GM19438 (cell line): ENCODE data around the gene SIRPA.

ENCODE experiments used
- ATAC-seq: cut with Tn5 transposase; IDR thresholded peaks from one replicate; pipeline ENCODE4 v1.9.1; 2021; ENCODE audit warnings: low read depth; ENCODE audit not compliant: unreplicated experiment

The SIRPA gene

DNA sequence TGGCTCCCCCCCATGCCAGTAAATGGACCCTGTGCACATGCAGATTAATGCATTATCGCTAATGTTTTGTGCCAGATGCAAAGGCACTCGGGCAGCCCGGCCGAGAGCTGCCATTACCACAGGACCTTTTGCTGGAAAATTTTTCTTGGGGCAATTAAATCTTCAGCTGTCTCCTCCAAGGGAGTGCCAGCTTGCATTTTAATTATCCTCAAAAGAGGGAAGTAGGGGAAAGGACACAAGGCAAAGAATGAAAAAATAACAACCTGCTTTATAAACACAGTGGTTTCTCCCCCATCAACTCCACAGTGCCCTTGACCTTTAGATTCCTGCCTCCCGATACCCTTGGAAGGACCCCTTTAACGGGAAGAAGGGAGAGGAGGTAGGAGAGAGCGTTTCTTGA, 50.5 kb downstream of the SIRPA start:
- ATAC-seq = no peak

DNA sequence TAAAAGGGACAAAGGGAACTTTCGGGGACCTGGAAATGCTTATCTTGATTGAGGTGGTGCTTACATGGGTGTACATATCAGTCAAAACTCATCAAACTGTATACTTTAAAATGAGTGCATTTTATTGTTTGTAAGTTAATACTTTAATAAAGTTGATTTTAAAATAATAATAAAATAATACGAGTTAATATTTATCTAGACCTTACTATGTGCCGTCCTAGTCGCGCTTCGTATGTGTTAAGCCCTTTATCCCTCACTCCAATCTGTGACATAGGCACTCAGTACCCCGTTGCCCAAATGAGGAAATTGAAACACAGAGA, 51.2 kb downstream of the SIRPA start:
- ATAC-seq = no peak

DNA sequence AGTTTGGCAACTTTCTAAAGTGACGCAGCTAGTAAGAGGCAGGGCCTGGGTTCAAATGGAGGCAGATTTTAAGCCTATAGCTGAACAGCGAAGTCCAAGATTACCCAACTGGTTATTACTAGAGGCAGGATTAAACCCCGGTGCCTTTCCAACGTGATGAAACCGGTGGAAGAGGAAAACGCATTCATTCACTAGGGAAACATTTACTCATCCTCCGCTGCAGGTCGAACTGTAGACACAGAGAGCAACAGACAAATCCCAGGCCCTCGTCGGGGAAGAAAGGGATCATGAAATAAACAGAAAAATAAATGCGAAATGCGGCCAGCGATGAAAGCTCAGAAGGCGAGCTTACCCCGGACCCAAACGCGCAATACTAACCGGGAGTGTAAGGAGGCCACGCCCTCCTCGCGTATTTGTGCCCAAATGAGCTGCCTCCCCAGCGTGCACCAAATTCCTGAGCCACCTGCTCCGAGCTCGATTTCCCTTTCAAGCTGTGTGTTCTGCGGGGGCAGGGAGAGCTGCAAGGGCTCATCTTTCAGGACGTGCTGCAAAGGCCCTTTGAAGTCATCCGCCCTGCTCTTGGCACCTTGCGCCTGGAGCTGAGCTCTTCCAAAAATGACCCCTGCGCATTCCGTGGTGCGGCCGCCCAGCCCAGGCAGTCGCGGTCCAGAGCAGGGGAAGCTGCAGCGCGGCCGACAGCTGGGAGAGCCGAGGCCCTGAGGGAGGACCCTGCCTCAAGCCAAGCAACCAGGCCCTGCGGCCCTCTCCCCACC, 51.7 kb downstream of the SIRPA start:
- no peak for ATAC-seq

DNA sequence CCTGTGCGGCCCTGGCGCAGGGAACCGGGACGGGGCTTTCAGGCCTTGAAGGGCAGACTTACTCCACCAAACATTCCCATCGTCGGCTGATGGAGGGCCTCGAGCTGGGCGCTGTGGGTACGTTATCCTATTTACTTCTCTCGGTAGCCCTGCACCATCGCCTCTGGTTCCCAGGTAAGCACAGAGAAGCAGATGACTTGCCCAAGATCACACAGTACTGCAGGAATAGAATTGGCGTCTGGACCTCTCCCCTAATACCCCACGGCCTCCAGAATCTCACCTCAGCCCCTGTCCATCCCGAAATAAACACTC, 52.3 kb downstream of the SIRPA start:
- ATAC-seq = no peak

DNA sequence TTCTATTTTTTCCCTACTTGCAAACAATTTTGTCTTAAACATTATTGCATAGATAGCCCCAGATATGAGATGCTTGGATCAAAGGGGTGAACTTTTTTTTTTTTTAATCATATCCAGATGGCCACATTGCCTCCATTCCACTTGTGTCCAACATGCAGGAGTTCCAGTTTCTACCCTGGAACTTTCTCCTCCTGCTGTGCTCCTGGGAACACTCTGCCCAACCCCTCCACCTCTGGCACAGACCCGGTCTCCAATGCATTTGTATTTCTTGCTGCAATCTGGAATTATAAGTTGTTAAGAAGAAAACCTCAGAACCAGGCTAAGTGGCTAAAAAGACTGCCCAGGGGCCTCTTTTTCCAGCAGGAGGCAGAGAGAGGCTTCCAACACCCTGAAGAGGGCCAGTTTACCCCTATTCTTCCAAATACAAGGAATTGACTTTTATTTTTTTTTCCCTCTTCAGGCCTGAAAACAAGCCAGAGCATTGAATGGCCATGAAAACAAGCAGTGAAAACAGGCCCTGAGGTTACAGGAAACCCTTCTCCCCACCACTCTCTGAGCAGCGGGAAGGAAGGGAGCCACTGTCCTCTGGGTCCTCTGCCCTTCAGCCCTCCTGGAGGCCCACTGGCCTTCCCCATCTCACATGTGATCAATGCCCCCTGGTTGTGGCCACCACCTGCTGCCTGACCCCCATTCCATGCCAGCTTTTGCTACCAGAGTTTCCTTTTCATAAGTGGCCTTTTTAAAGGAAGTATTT, 54.3 kb downstream of the SIRPA start:
- no peak for ATAC-seq

DNA sequence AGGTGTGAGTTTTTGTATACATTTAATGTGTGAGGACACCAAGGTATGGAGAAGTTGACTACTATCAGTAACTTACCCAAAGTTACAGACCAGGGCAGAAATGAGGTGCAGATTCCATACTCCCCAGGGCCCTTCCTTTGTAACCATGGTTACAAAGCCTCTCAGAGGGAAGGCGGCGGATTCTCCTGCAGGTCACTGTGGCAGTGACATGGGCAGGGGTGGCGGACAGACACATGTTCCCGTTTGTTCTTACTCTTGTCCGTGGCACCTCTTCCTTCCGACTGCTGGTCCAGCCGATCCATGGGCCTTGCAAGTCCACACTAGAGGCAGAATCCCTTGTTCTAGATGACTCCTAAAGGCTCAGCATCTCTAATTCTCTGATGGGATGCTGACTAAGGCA, 55.6 kb downstream of the SIRPA start:
- no peak for ATAC-seq

DNA sequence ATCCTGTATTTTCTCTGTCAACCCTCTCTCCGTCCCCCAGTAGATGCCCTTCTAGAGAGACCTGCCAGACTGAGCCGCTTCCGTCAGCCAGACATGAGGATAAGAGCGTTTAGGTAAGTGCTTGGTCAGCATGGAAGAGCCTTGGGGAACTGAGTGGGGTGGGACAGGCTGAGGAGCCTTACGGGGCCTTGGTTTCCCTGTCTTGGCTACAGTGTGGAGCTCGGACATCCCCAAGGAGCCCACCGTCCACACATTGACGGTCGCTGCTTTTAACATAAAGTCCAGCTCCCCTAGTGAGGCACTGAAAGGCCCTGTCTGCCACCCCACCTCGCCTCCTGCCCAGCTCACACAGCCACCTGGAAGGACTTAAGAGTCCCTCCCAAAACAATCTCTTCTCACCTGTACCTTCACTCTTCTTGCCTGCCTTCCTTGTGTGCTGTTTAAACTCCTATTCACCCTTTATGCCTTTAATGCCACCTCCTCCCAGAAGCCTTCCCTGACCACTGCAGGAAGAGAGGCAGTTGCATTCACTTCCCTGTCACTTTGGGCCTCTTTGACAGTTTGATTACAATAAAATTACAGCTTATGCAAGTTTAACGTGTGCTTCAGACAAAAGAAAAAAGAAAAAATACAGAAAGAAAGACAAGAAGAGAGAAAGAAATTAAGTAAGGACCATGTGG, 56.4 kb downstream of the SIRPA start:
- ATAC-seq = no peak

DNA sequence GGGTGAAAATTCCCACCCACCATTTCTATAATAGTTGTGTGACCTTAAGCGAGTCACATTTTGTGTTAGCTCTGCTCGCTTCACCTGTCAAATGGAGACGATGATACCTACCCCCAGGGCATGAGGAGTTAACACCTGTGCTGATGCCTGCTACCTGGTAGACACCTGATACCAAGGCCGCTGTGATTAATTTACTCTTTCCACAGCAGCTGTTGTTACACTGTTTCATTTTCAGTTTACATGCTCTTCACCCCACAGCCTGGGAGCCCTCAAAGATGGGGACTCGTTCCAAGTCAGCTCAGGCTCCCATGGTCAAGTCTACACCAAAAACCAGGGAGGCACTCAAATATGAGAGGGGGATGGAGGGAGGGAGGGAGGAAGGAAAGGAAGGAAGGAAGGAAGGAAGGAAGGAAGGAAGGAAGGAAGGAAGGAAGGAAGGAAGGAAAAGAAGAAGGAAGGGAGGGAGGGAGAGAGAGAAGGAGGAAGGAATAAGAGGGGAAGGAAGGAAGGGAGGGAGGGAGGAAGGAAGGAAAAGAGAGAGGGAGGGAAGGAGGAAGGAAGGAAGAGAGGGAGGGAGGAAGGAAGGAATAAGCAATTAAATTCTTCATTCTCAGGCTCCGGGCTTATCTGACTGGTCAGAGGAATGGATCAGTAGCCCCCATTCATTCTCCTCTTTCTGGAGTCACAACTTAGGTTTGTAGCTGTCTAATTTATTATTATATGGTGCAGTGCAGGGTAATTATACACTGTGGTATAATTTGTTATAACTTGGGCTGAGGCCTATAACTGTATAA, 57.7 kb downstream of the SIRPA start:
- no peak for ATAC-seq

DNA sequence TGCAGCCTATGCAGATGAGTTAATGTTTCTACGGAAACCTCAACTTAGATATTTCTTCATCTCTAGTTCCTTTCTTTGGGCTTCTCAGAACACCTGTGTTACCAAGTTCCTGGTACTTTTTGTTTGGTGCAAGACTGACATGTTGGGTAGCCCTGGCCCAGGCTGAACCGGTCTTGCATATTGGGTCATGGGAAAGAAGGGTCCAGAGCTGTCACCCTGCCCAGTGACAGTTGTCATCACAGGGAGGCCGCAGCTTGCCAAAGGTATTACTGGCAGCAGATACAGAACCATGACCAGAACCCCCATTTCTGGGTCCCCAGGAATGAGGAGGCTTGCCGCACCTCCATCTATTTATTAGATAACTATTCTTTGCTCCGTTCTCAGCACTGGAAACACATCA, 58.4 kb downstream of the SIRPA start:
- no peak for ATAC-seq

DNA sequence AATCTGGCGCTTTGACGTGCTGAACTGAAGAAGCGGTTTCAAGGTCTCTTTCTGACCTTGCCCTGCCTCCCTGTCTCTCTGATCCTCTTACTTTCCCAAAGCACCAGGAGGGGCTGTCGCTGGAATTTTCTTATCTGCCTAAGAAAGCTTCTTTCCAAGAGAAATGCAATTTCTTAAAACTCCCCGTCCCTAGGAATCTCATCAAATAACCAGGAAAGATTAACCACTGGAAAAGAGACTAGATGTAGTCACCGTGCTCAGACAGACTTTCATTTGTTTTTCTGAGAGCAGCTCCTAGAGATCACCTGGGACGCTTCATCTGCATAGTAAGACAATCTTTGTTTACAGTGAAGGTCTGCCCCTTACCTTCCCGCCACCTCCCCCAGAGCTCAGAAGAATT, 60.0 kb downstream of the SIRPA start:
- no peak for ATAC-seq

DNA sequence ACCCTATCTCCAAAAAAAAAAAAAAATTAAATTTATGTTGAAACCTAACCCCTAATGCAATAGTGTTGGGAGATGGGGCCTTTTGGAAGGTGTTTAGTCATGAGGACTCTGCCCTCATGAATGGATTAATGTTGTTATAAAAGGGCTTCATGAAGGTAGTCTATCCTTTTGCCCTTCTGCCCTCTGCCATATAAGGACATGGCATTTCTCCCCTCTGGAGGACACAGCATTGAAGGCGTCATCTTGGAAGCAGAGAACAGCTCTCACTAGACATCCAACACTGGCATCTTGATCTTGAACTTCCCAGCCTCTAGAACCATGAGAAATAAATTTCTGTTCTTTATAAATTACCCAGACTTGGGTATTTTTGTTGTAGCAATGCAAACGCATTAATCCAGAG, 63.2 kb downstream of the SIRPA start:
- ATAC-seq = no peak

DNA sequence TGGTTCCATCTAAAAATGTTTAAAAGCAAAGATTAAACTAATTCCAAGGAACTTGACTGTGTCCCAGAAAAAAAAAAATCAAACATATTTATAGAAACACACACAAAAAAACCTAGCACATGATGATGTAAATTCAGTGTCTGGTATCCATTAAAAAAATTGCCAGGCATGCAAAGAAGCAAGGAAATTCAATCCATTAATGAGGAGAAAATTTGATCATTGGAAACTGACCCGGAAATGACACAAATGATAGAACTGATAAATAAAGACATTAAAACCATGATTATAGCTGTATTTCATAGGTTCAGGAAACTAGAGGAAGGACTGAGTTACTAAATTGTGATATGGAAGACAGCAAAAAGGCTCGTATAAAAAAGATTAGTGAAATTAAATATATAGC, 63.9 kb downstream of the SIRPA start:
- ATAC-seq = no peak

DNA sequence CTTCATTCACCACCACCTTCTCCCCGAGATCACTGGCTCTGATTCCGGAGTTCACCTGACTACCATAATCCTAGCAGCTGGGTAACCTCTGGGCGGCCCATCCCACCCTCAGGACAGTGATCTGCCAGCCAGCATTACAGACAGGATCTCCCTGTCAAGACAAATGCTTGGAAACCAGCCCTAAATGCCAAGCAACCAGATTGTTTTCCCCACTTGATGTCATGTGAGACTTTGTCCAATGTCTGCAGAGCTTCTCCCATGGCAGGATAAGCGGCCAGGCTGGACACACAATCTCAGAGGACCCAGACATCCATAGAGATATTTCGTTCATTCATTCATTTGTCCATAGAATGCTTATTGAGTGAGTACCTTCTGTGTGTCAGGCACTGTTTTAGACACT, 66.2 kb downstream of the SIRPA start:
- no peak for ATAC-seq

DNA sequence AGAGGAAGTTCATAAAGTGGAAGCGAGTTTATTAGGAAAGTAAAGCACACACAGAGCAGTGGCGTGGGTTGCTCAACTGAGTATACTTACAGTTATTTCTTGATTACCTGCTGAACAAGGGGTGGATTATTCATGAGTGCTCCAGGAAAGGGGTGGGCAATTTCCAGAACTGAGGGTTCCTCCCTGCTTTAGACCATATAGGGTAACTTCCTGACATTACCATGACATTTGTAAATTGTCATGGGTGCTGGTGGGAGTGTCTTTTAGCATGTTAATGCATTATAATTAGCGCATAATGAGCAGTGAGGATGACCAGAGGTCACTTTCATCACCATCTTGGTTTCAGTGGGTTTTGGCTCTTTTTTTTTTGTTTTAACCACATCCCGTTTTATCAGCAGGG, 68.9 kb downstream of the SIRPA start:
- ATAC-seq = no peak

DNA sequence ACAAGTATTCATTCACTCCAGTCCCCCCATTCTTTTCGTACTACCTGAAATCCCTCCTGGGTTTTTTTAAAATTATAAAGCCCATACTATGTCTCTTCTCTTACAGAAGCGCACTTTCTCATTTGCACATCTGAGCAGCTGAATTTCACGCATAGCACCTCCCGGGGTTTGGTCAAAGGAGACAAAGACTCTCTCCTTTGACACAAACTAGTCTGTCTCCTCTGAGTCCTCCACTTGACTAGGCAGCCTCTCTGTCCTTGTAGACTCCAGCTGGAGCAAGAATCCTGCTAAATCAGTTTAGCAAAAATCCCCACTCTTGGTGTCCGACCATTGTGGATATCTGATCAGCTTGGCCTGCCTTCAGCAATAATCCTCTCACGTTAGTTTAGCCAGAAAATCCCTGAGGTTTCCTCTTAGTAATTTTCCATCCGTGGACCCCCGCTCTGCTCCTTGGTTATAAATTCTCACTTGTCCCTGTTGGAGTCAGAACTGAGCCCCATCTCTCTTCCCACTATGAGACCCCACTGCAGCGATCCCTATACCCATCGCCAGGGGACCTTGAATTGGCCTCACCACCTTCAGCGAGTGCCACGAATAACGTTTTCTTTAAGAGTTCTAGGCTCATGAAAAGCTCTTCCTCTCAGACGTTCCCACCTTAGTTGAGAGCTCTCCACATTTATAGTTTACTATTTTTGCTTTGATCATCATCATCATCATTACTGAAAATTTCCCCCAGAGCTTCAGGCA, 69.6 kb downstream of the SIRPA start:
- no peak for ATAC-seq

DNA sequence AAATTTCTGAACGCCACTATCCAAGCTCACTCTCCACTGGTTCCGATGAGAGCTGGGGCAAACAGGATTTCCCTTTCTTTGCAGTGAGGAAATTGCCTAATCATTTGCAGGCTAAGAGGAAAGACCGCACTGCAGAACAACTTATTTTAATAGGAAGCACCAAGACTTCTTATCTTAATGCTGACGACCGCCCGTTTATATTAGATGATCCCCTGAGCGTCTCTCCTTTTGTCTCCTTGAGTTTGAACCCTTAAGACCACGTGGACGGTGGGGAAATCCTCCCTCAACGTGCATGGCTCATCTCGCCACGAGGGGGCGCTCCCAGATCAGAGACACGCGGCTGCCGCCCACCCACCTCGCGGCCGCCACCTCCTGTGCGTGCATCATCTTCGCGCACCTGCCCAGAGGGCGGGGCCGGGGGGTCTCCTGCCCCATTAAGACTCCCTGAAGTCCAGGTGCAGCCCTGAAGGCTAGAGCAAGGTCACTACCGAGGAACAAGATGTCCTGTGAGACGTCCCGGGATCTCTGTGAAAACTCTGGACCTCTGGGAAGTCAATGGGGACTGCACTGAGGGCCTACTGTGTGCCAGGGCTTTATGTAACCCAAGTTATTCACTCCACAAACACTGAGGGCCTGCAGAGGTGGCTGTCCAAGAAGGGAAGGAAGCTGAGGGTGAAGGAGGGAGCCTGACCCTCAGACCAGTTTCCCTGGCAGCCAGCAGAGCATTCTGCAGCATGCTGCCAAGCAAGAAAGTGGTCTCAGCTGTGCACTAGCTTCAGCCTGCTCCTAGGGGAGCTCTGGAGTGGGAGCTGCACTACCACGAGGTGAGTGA, 70.5 kb downstream of the SIRPA start:
- no peak for ATAC-seq

DNA sequence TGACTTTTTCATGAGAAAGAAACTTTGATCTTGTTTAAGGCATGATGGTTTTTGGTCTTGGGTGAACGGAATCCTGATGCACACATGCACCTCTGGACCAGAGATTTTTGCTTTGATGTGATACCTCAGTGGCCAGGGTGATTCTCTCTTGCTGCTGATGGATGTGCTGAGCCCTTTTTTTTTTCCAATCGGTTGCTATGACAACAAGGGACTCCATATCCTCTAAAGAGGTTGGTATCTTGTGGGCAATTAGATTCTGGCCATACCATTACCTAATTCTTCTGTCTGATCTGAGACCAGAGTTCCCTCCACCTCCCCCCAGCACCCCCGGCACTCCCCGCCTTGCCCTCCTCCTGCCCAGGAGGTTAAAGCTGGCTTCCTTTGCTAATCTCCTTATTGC, 73.8 kb downstream of the SIRPA start:
- ATAC-seq = no peak

DNA sequence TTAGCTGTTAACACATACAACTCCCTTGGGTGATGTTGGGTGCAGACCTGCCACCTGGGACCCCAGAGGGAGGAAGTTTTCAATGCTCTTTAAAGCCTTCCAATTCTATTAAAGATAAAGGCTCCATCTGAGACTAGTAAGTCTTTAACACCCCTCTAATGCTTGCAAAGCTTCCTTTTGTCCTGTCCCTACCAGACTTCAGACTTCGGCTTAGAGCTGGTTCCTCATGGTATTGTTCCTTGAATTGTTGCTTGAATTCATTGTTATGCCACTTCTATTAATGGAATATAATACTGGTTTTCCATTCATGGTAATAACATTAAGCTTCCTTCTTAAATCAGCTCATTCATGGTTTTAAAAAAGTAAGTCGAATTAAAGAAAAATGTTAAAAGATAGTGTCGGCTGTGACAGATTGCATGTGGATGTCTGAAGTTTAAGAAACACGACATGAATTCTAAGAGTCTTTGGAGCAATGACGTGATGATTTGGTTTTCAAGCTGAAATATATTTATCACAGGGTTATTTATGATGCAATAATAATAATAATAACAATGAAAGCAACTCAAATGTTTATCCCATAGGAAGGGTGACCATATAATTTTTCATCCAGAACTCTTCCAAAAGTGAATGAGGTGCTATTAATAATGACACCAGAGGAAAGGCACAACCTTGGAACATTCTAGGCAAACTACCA, 76.8 kb downstream of the SIRPA start:
- no peak for ATAC-seq
